OCI-LY3 (cell line): ENCODE results near the gene SESN1.

Experiments used
- H2AFZ ChIP-seq: fragments of 200-600, 300-600 bp; shearing (Covaris generic); 2 replicates; pipeline ENCODE4 v1.6.0; 2014; ENCODE audit warnings: antibody characterized with exemption, low read depth, low read length
- H3K27ac ChIP-seq: fragments of 200-600, 300-600 bp; sonication (generic); 2 replicates; pipeline ENCODE4 v1.5.1; 2014; ENCODE audit warnings: mild to moderate bottlenecking, low read length, moderate library complexity, mixed read lengths
- H3K27me3 ChIP-seq: fragments of 200-600, 300-600 bp; sonication (generic); 2 replicates; pipeline ENCODE4 v1.6.1; 2014; ENCODE audit warnings: low read depth, low read length, mixed read lengths
- H3K36me3 ChIP-seq: fragments of 200-600, 300-600 bp; sonication (generic); replicated peaks from 2 replicates; pipeline ENCODE3; 2014; ENCODE audit warnings: low read depth, low read length, mixed read lengths
- H3K4me1 ChIP-seq: fragments of 300-600, 200-600 bp; sonication (generic); 2 replicates; pipeline ENCODE4 v1.6.1; 2014; ENCODE audit warnings: low read length, mixed read lengths
- H3K4me2 ChIP-seq: fragments of 200-600, 300-600 bp; sonication (generic); 2 replicates; pipeline ENCODE4 v1.6.1; 2014; ENCODE audit warnings: low read length, mixed read lengths
- H3K4me3 ChIP-seq: fragments of 300-600, 200-600 bp; sonication (generic); 2 replicates; pipeline ENCODE4 v1.5.1; 2014; ENCODE audit warnings: antibody characterized with exemption, mild to moderate bottlenecking, low read length, moderate library complexity
- H3K79me2 ChIP-seq: fragments of 300-600, 200-600 bp; shearing (Covaris generic); 2 replicates; pipeline ENCODE4 v1.6.1; 2014; ENCODE audit warnings: mild to moderate bottlenecking, low read length, mixed read lengths
- H3K9ac ChIP-seq: fragments of 300-600, 200-600 bp; shearing (Covaris generic); 2 replicates; pipeline ENCODE4 v1.6.0; 2014; ENCODE audit warnings: mild to moderate bottlenecking, low read length, moderate library complexity
- H3K9me3 ChIP-seq: fragments of 200-600, 300-600 bp; shearing (Covaris generic); 2 replicates; pipeline ENCODE4 v1.6.1; 2014; ENCODE audit warnings: low read length, mixed read lengths; ENCODE audit not compliant: insufficient read depth
- H4K20me1 ChIP-seq: fragments of 200-600, 300-600 bp; sonication (generic); 2 replicates; pipeline ENCODE4 v1.6.1; 2016; ENCODE audit warnings: low read length, mixed read lengths; ENCODE audit not compliant: insufficient read depth
- EZH2phosphoT487 ChIP-seq: fragments of 200-600 bp; shearing (Covaris generic); IDR thresholded peaks from 2 replicates; pipeline ENCODE4 v1.6.1; 2018; ENCODE audit warnings: antibody characterized with exemption, mixed run types, low read depth
- TF ChIP-seq, protein P1 (sequence below): fragments of 200-600, 300-600 bp; sonication (generic); IDR thresholded peaks from 2 replicates; pipeline ENCODE4 v1.5.1; 2014; ENCODE audit warnings: antibody characterized with exemption, low read length, low read depth

SESN1 gene

DNA sequence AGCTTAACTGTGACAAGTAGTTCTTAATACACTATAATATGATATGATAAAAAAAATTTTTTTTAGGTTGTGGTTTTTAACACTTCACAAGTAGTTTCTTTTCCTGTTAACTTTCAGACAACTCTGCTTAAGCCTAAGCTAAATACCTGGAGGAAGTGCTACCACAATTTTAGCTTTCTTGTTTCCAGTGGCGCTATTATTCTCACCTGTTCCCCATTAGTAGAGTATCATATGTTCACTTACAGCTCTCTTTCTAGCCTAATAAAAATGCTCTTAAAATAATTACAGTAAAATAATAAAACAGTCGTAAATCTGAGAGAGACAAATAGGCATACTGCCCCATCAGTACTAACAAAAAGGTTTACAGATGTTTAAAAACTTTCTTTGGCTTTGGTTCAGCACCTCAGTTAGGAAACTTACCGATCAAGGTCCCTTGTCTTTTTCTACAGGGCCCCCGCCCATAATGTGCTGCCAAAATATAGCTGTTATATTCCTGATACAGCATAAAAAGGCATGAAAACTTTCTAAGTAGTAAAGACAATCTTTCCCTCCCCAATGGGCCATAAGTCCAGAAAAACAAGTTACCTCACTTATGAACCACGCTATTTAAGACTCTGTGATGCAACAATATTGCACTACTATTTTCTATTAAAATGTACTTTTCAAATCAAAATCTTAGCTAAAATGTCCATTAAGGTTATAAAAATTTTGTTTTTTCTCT is 57.9 kb downstream of the SESN1 start:
- Histone ChIP-seq H4K20me1 (no peaks in the 10 kb centered on the region), H3K79me2 (no peaks in the 10 kb centered on the region), H3K27me3 (peaks cover 7% of the 10 kb centered on the region), H3K4me1 (0 out of 2 replicates have a peak, but pooled peaks cover 6% of the 10 kb centered on the region), H2AFZ (no peak overlapping the region), H3K4me2 (no peak overlapping the region), H3K36me3 (no peaks in the 10 kb centered on the region), H3K27ac (no peak overlapping the region), H3K4me3 (no peak overlapping the region), H3K9ac (no peak overlapping the region), H3K9me3 (no peaks in the 10 kb centered on the region)
- TF ChIP-seq EZH2phosphoT487, result no peak
- TF ChIP-seq, protein P1, sequence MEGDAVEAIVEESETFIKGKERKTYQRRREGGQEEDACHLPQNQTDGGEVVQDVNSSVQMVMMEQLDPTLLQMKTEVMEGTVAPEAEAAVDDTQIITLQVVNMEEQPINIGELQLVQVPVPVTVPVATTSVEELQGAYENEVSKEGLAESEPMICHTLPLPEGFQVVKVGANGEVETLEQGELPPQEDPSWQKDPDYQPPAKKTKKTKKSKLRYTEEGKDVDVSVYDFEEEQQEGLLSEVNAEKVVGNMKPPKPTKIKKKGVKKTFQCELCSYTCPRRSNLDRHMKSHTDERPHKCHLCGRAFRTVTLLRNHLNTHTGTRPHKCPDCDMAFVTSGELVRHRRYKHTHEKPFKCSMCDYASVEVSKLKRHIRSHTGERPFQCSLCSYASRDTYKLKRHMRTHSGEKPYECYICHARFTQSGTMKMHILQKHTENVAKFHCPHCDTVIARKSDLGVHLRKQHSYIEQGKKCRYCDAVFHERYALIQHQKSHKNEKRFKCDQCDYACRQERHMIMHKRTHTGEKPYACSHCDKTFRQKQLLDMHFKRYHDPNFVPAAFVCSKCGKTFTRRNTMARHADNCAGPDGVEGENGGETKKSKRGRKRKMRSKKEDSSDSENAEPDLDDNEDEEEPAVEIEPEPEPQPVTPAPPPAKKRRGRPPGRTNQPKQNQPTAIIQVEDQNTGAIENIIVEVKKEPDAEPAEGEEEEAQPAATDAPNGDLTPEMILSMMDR, result no peak

DNA sequence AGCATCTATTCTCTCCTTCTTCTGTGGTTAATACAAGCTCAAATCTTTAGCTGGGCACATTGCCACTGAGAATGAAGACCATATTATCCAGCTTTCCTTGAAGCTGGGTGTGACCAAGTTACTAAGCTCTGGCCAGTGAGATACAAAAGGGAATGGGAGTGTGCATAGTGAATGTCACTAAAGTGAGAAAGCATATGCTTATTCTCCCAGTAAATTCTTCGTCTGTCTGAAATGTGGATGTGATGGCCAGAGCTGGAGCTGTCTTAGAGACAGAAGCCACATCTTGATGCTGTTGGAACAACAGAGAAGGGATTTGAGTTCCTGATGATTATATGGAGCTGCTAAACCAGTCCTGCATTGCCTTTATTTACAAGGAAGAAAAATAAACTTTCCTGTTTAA is 60.1 kb downstream of the SESN1 start:
- no peaks in the 10 kb centered on the region for H3K9me3 ChIP-seq
- H3K4me2 ChIP-seq, result no peak overlapping the region
- no peak overlapping the region for H2AFZ ChIP-seq
- H3K4me3 ChIP-seq, result no peak overlapping the region
- TF ChIP-seq, protein P1, result no peak
- no peak for TF ChIP-seq EZH2phosphoT487
- H3K27me3 ChIP-seq, result peaks cover 12% of the 10 kb centered on the region
- H3K27ac ChIP-seq, result no peak overlapping the region
- no peaks in the 10 kb centered on the region for H3K79me2 ChIP-seq
- no peak overlapping the region for H3K9ac ChIP-seq
- H4K20me1 ChIP-seq, result no peaks in the 10 kb centered on the region
- H3K36me3 ChIP-seq, result no peaks in the 10 kb centered on the region
- H3K4me1 ChIP-seq, result 0 out of 2 replicates have a peak, but pooled peaks cover 6% of the 10 kb centered on the region

DNA sequence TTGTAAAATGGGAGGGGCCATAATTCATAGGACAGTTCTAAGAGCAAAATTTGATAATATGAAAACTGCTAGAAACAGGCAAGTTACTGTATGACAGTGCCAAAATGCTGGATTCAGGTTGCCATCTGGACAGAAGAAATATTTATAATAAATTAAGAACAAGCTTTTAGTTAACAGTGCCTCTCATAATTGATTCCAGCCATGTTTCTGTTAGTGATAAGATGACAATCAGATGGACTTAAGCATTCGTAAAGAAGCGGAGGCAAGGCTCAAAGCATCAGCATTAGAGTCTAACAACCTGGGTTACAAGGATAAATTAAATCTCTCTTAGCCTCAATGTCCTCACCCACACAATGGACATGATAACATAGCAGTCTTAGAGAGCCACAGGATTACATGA is 61.0 kb downstream of the SESN1 start:
- H2AFZ ChIP-seq, result no peak overlapping the region
- 0 out of 2 replicates have a peak, but pooled peaks cover 6% of the 10 kb centered on the region for H3K4me1 ChIP-seq
- no peaks in the 10 kb centered on the region for H3K9me3 ChIP-seq
- H3K4me2 ChIP-seq, result no peak overlapping the region
- H3K9ac ChIP-seq, result no peak overlapping the region
- H3K79me2 ChIP-seq, result no peaks in the 10 kb centered on the region
- no peaks in the 10 kb centered on the region for H3K36me3 ChIP-seq
- H4K20me1 ChIP-seq, result no peaks in the 10 kb centered on the region
- peaks cover 12% of the 10 kb centered on the region for H3K27me3 ChIP-seq
- TF ChIP-seq, protein P1, result no peak
- no peak for TF ChIP-seq EZH2phosphoT487
- H3K4me3 ChIP-seq, result no peak overlapping the region
- no peak overlapping the region for H3K27ac ChIP-seq

DNA sequence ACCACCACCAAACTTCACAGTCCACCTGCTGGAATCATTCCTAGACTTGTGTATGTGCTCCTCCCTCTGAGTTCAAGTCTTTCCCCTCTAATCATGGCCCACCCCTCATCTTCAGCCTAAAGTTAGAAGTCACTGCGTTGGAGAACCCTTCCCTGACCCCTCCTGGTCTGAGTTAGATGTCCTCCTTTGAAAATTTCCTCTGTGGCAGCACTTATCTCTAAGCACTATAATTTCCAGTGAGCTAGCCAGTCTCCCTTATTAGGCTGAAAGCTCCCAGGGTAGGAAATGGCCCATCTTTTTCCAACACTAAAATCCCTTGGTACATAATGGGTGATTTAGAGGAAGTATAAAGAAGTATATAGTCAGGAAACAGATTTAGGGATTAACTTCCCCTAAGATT is 63.2 kb downstream of the SESN1 start:
- Histone ChIP-seq H3K36me3 (no peaks in the 10 kb centered on the region), H3K27ac (no peak overlapping the region), H3K4me2 (no peak overlapping the region), H3K4me3 (no peak overlapping the region), H3K9ac (no peak overlapping the region), H3K79me2 (no peaks in the 10 kb centered on the region), H3K9me3 (no peaks in the 10 kb centered on the region), H4K20me1 (no peaks in the 10 kb centered on the region), H3K27me3 (peaks cover 8% of the 10 kb centered on the region), H3K4me1 (0 out of 2 replicates have a peak, but pooled peaks cover under 1% of the 10 kb centered on the region), H2AFZ (no peak overlapping the region)
- TF ChIP-seq EZH2phosphoT487, result no peak
